ENCODE data around the gene FAM118B. TPM values are rescaled to one million over a fixed set of nuclear protein-coding genes. Genes with fewer than 3 reads are reported as not detected.
"Not testable (repeated sequence)": the region's sequence is repeated elsewhere in the genome, so short reads cannot be mapped to it uniquely, and the experiment has no call there.

The FAM118B gene
- total and polyA plus RNA-seq, 8 donors: 6.9 to 50.7 (median 23.5) TPM

DNA sequence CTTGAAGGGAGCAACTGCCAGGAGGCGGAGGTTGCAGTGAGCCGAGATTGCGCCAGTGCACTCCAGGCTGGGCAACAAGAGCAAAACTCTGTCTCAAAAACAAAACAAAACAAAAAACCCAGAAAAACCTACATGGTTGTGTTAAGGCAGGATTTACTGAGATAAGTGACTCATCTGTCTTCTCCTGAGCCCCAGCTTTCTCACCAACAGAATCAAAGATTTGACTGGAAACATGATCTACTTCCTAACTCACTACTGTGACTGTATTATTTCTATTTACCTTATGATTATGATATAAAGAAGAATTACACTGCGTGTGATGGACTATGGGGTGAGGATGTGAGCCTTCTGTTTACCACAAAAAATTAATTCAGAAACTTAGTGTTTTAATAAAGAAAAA lies 21.8 kb downstream of the FAM118B start:
- Histone ChIP-seq H3K36me3 (peaks cover 9 to 55% (median 42%) of the 10 kb centered on the region in 4 donors), H3K9me3 (no peaks in the 10 kb centered on the region), H3K27me3 (no peaks in the 10 kb centered on the region), H3K4me3 (no peak overlapping the region), H3K27ac (no peak overlapping the region), H3K4me1 (peaks cover 4 to 17% (median 8%) of the 10 kb centered on the region in 4 donors)
- no peak for TF ChIP-seq EP300 (IDR thresholded peaks at IDR 0.05)
- TF ChIP-seq POLR2A (IDR thresholded peaks at IDR 0.05): no peak
- no peak for TF ChIP-seq POLR2AphosphoS5 (IDR thresholded peaks at IDR 0.05)
- TF ChIP-seq, protein P1, sequence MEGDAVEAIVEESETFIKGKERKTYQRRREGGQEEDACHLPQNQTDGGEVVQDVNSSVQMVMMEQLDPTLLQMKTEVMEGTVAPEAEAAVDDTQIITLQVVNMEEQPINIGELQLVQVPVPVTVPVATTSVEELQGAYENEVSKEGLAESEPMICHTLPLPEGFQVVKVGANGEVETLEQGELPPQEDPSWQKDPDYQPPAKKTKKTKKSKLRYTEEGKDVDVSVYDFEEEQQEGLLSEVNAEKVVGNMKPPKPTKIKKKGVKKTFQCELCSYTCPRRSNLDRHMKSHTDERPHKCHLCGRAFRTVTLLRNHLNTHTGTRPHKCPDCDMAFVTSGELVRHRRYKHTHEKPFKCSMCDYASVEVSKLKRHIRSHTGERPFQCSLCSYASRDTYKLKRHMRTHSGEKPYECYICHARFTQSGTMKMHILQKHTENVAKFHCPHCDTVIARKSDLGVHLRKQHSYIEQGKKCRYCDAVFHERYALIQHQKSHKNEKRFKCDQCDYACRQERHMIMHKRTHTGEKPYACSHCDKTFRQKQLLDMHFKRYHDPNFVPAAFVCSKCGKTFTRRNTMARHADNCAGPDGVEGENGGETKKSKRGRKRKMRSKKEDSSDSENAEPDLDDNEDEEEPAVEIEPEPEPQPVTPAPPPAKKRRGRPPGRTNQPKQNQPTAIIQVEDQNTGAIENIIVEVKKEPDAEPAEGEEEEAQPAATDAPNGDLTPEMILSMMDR (IDR thresholded peaks at IDR 0.05): no peak
- DNase-seq: no peak
- intact Hi-C loops (cut with DNase I; ENCODE audit: low total_unique reads): no loop called here
- 83 to 98% (median 98%) methylated on average over 4 of the region's 4 CpGs for WGBS, 5 donors

DNA sequence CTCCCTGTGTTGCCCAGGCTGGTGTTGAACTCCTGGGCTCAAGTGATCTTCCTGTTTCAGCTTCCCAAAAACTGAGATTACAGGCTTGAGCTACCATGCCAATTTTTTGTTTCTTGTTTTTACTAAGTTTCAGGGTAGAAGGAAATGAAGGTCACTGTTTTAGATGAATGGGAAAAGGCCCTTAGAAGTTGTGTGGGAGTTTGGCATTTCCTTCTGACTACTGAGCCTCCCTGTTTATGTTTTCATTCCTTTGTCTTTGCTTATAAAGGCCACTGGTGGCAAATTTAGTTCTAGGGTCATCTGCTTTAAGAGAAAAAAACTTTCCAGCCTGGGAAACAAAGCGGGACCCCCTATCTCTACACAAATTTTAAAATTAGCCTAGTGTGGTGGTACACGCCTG lies 35.1 kb downstream of the FAM118B start:
- 76 to 92% (median 86%) methylated on average over 2 of the region's 2 CpGs for WGBS, 5 donors
- intact Hi-C loops (cut with DNase I; ENCODE audit: low total_unique reads): no loop called here
- H3K27me3 ChIP-seq: no peaks in the 10 kb centered on the region
- TF ChIP-seq EP300 (IDR thresholded peaks at IDR 0.05) (no peak), POLR2A (IDR thresholded peaks at IDR 0.05) (no peak), POLR2AphosphoS5 (IDR thresholded peaks at IDR 0.05) (no peak)
- TF ChIP-seq, protein P1 (IDR thresholded peaks at IDR 0.05): no peak
- no peak overlapping the region for H3K27ac ChIP-seq
- peaks cover 22 to 89% (median 73%) of the 10 kb centered on the region in 4 donors for H3K36me3 ChIP-seq
- no peaks in the 10 kb centered on the region for H3K4me1 ChIP-seq
- H3K9me3 ChIP-seq: no peaks in the 10 kb centered on the region
- DNase-seq: no peak
- H3K4me3 ChIP-seq: no peak overlapping the region

DNA sequence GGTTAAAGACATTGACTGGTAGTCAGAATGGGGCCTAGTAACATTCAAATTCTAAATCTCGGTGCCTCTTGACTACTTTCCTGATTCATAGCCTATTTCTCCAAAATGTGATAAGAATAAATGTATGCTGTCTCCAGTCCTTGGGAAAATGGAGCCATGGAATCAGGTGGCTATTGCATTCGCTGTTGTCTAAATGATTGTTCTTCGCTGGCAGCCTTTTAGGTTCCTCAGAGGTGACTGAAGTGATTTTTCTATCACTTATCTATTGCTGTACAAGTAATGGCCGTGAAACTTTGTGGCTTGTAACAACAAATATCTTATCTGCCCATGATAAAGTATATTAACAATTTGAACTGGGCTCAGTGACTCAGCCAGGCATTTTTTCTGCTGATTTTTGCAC lies 41.7 kb downstream of the FAM118B start:
- H3K27ac ChIP-seq: no peak overlapping the region
- H3K9me3 ChIP-seq: no peaks in the 10 kb centered on the region
- no peaks in the 10 kb centered on the region for H3K27me3 ChIP-seq
- DNase-seq: no peak
- intact Hi-C loops (cut with DNase I; ENCODE audit: low total_unique reads): no loop called here
- peaks cover 0 to 9% (median 3%) of the 10 kb centered on the region in 4 donors for H3K4me1 ChIP-seq
- TF ChIP-seq, protein P1 (IDR thresholded peaks at IDR 0.05): no peak
- TF ChIP-seq EP300 (IDR thresholded peaks at IDR 0.05) (no peak), POLR2A (IDR thresholded peaks at IDR 0.05) (no peak), POLR2AphosphoS5 (IDR thresholded peaks at IDR 0.05) (no peak)
- H3K36me3 ChIP-seq: peaks cover 14 to 89% (median 73%) of the 10 kb centered on the region in 4 donors
- H3K4me3 ChIP-seq: no peak overlapping the region
- 31 to 72% (median 45%) methylated on average over 4 of the region's 4 CpGs for WGBS, 5 donors

DNA sequence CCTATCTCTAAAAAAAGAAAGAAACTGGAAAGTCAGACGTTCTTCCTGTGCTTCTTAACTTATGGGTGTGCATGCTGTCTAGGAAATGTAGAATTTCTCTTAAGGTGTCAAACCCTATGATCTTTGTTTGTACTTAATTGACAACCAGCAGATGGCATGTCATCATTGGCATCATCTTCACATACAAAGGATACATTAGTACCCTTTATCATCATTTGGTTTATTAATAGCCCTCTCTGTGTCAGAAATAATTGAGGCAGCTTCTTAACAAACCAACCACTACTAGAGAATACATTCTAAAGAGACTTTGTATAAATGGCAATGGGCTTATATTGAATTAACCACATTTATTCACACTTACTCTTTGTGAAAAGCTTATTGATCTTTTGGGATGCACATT lies 43.2 kb downstream of the FAM118B start:
- Histone ChIP-seq H3K9me3 (no peaks in the 10 kb centered on the region), H3K27ac (no peak overlapping the region), H3K4me1 (peaks cover 0 to 9% (median 3%) of the 10 kb centered on the region in 4 donors), H3K4me3 (no peak overlapping the region), H3K27me3 (no peaks in the 10 kb centered on the region), H3K36me3 (peaks cover 16 to 83% (median 67%) of the 10 kb centered on the region in 4 donors)
- DNase-seq: no peak
- WGBS, 5 donors: 57 to 80% (median 72%) methylated on average over 1 of the region's 1 CpG
- TF ChIP-seq POLR2A (IDR thresholded peaks at IDR 0.05) (no peak), EP300 (IDR thresholded peaks at IDR 0.05) (no peak), POLR2AphosphoS5 (IDR thresholded peaks at IDR 0.05) (no peak)
- TF ChIP-seq, protein P1 (IDR thresholded peaks at IDR 0.05): no peak
- intact Hi-C loops (cut with DNase I; ENCODE audit: low total_unique reads): no loop called here

DNA sequence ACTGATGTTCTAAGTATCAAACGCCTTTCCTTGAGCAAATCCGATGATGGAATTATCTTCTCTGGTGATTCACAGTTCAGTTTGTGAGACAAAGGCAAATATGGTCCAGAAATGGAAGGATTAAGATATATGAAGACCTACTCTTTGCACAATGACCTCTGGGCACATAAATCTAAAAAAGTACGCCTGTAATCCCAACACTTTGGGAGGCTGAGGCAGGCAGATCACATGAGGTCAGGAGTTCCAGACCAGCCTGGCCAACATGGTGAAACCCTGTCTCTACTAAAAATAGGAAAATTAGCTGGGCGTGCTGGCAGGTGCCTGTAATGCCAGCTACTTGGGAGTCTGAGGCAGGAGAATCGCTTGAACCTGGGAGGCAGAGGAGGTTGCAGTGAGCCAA lies 43.9 kb downstream of the FAM118B start:
- H3K36me3 ChIP-seq: peaks cover 16 to 83% (median 68%) of the 10 kb centered on the region in 4 donors
- intact Hi-C loops (cut with DNase I; ENCODE audit: low total_unique reads): not testable (repeated sequence)

More for the DNA sequence above, 43.9 kb downstream of the FAM118B start:
- WGBS, 5 donors: 92 to 95% (median 93%) methylated on average over 5 of the region's 5 CpGs
- not testable (repeated sequence) for H3K4me3 ChIP-seq, H3K27ac ChIP-seq, H3K4me1 ChIP-seq, H3K27me3 ChIP-seq, DNase-seq, H3K9me3 ChIP-seq

Data from stomach (tissue), 9 donors.